Measurements from ENCODE around the gene KCNE3.

- no peak for TF ChIP-seq POLR2AphosphoS5 (IDR thresholded peaks at IDR 0.05; ENCODE audit: low read depth, low read length)
- TF ChIP-seq POLR2A (IDR thresholded peaks at IDR 0.05; ENCODE audit: low read depth, low read length): no peak
These were observed 4.1 kb downstream of the KCNE3 start for GRCh38 chr11:74463216-74463615.

Data from GM12892 (cell line).